ENCODE results near the gene SNX8. TPM values are rescaled to one million over a fixed set of nuclear protein-coding genes. Genes with fewer than 3 reads are reported as not detected.

Gene SNX8
- total and polyA plus RNA-seq, 2 donors (not counting 3 experiments of a cell fraction or from before 2014, with no cell fraction given), result 24.5 to 50.3 TPM

GRCh38 chr7:2218444-2218785 lies 95.8 kb downstream of the SNX8 start:
- Histone ChIP-seq H3K36me3 (ENCODE audit: control insufficient read depth in 2 of 2, extremely low read depth in 1 of 2, insufficient read depth in 2 of 2, low read length in 2 of 2) (peaks cover 8 to 46% of the 10 kb centered on the region in 2 experiments), H3K9ac (replicated peaks; ENCODE audit: extremely low read depth, insufficient read depth, low read length) (no peak overlapping the region), H4K20me1 (replicated peaks; ENCODE audit: control insufficient read depth, extremely low read depth, insufficient read depth, low read length) (no peaks in the 10 kb centered on the region), H3K4me2 (ENCODE audit: insufficient read depth, low read length) (no peak overlapping the region), H3K4me1 (ENCODE audit: control insufficient read depth, extremely low read depth, insufficient read depth, low read length) (no peaks in the 10 kb centered on the region), H3K9me3 (replicated peaks; ENCODE audit: control insufficient read depth, insufficient read depth, low read length) (no peaks in the 10 kb centered on the region), H3K27ac (ENCODE audit: insufficient read depth, low read depth, low read length) (no peak overlapping the region), H3K27me3 (ENCODE audit: control insufficient read depth in 2 of 2, insufficient read depth in 2 of 2, low read length in 2 of 2) (no peaks in the 10 kb centered on the region), H3K9me1 (replicated peaks; ENCODE audit: control insufficient read depth, extremely low read depth, insufficient read depth, low read length) (no peaks in the 10 kb centered on the region), H3K79me2 (ENCODE audit: control insufficient read depth, insufficient read depth, low read length) (no peaks in the 10 kb centered on the region), H2AFZ (ENCODE audit: low read depth, low read length) (no peak overlapping the region), H3K4me3 (replicated peaks in 1 of 3; ENCODE audit: insufficient read depth in 1 of 3, low read depth in 1 of 3, low read length in 3 of 3) (no peak overlapping the region)
- FAIRE-seq (no peak), DNase-seq (ENCODE audit: low read depth, low spot score) (no peak)
- CTCF ChIA-PET, result interaction anchor here (1.4 kb wide), 1 partner anchor 130 kb away, joined by 3 read pairs; no protein-coding TSS in a partner anchor
- dilution Hi-C loops (cut with MboI; ENCODE audit: extremely low pct_ligation_motif_present, low sequenced_read_pairs), result no loop called here
- BruUV-seq (replicated peaks), result no TSS peak
- TF ChIP-seq GATA2 (IDR thresholded peaks at IDR 0.05; ENCODE audit: insufficient read depth, insufficient read length, low read depth, low read length), result no peak
- no peak for TF ChIP-seq POLR2AphosphoS5 (IDR thresholded peaks at IDR 0.05; ENCODE audit: insufficient read depth, low read depth, low read length)
- TF ChIP-seq POLR2A (IDR thresholded peaks at IDR 0.05; ENCODE audit: low read depth, low read length), result no peak
- TF ChIP-seq MAX (IDR thresholded peaks at IDR 0.05; ENCODE audit: insufficient read depth, insufficient read length), result no peak
- TF ChIP-seq CTCF (IDR thresholded peaks at IDR 0.05; ENCODE audit: extremely low read depth in 1 of 2, insufficient read depth in 1 of 2, low read depth in 1 of 2, low read length in 2 of 2), result no peak
- no peak for TF ChIP-seq JUN (IDR thresholded peaks at IDR 0.05; ENCODE audit: borderline replicate concordance, insufficient read depth, insufficient read length, low read depth)
- TF ChIP-seq EZH2 (IDR thresholded peaks at IDR 0.05; ENCODE audit: borderline replicate concordance, low read depth, low read length, severe bottlenecking), result no peak
- TF ChIP-seq MYC (IDR thresholded peaks at IDR 0.05; ENCODE audit: low read depth, low read length), result no peak
- no peak for TF ChIP-seq FOS (IDR thresholded peaks at IDR 0.05; ENCODE audit: borderline replicate concordance, insufficient read depth, low read length)
- POLR2A ChIA-PET, result no interaction called here
- intact Hi-C loops (cut with micrococcal nuclease), result no loop called here

Data from endothelial cell of umbilical vein (primary cell).